TTC549 (cell line): ENCODE results near the gene ANO4.
"Not testable (repeated sequence)": the region's sequence is repeated elsewhere in the genome, so short reads cannot be mapped to it uniquely, and the experiment has no call there.

ENCODE experiments used
- FAIRE-seq: peaks from 2 replicates; lab custom pipeline; 2012; peaks lifted over from hg19 to GRCh38; lab: Jason Lieb, UNC

ANO4 gene

GRCh38 chr12:100953217-100953616, 158.6 kb downstream of the ANO4 start:
- no peak for FAIRE-seq

GRCh38 chr12:100953677-100954076, 159.1 kb downstream of the ANO4 start:
- no peak for FAIRE-seq

- no peak for FAIRE-seq
Measured at GRCh38 chr12:100954118-100954517, 159.5 kb downstream of the ANO4 start.

- FAIRE-seq: no peak
Measured at GRCh38 chr12:100955139-100955538, 160.6 kb downstream of the ANO4 start.

GRCh38 chr12:100956311-100956852, 161.8 kb downstream of the ANO4 start:
- FAIRE-seq: no peak

- FAIRE-seq: no peak
Measured at GRCh38 chr12:100959481-100959880, 164.9 kb downstream of the ANO4 start.

- FAIRE-seq: no peak
Measured at GRCh38 chr12:100962086-100962712, 167.6 kb downstream of the ANO4 start.

- no peak for FAIRE-seq
Measured at GRCh38 chr12:100963381-100963780, 168.8 kb downstream of the ANO4 start.

- no peak for FAIRE-seq
Measured at GRCh38 chr12:100964028-100964427, 169.5 kb downstream of the ANO4 start.

- no peak for FAIRE-seq
Measured at GRCh38 chr12:100967189-100967588, 172.6 kb downstream of the ANO4 start.

GRCh38 chr12:100970894-100971293, 176.3 kb downstream of the ANO4 start:
- FAIRE-seq: no peak

- FAIRE-seq: no peak
Measured at GRCh38 chr12:100972121-100972520, 177.5 kb downstream of the ANO4 start.

GRCh38 chr12:100974341-100974740, 179.8 kb downstream of the ANO4 start:
- no peak for FAIRE-seq

GRCh38 chr12:100974747-100975146, 180.2 kb downstream of the ANO4 start:
- FAIRE-seq: no peak

- FAIRE-seq: no peak
Measured at GRCh38 chr12:100976735-100977134, 182.2 kb downstream of the ANO4 start.

- no peak for FAIRE-seq
Measured at GRCh38 chr12:100980856-100981255, 186.3 kb downstream of the ANO4 start.

- no peak for FAIRE-seq
Measured at GRCh38 chr12:100982511-100983183, 188.1 kb downstream of the ANO4 start.

- no peak for FAIRE-seq
Measured at GRCh38 chr12:100984796-100985195, 190.2 kb downstream of the ANO4 start.

- no peak for FAIRE-seq
Measured at GRCh38 chr12:100986595-100987547, 192.3 kb downstream of the ANO4 start.

- FAIRE-seq: no peak
Measured at GRCh38 chr12:100987552-100988521, 193.3 kb downstream of the ANO4 start.

GRCh38 chr12:100989509-100989908, 194.9 kb downstream of the ANO4 start:
- FAIRE-seq: not testable (repeated sequence)
